Right lobe of liver (tissue), 6 donors: ENCODE data around the gene TULP3. TPM values are rescaled to one million over a fixed set of nuclear protein-coding genes. Genes with fewer than 3 reads are reported as not detected.
"Not testable (repeated sequence)": the region's sequence is repeated elsewhere in the genome, so short reads cannot be mapped to it uniquely, and the experiment has no call there.

Experiments
- ATAC-seq, 4 donors: fragments of 200-7000 bp; cut with Tn5 transposase; one replicate each; pipeline ENCODE4 v1.9.1; 2020; ENCODE audit warnings: mild to moderate bottlenecking in 4 of 4, moderate library complexity in 4 of 4
- DNase-seq, 3 donors: peaks; one replicate each; pipeline ENCODE4 v3.0.0-alpha.2; 2020
- H3K27ac ChIP-seq, 3 donors: fragments of 200-600 bp; one replicate each; pipeline ENCODE4 v1.8.0; 2022
- H3K27me3 ChIP-seq, 2 donors: fragments of 200-600 bp; one replicate each; pipeline ENCODE4 v1.8.0; 2022
- H3K36me3 ChIP-seq, 4 donors: fragments of 200-600 bp; sonication (generic) in 1 of 4; one replicate each; pipeline versions ENCODE4 v1.5.1 to v1.8.0; 2017 to 2022; ENCODE audit warnings: control low read depth in 1 of 4
- H3K4me1 ChIP-seq, 4 donors: fragments of 200-600 bp; sonication (generic) in 1 of 4; one replicate each; pipeline versions ENCODE4 v1.5.1 to v1.8.0; 2017 to 2022; ENCODE audit warnings: control low read depth in 1 of 4
- H3K4me3 ChIP-seq, 3 donors: fragments of 200-600 bp; one replicate each; pipeline ENCODE4 v1.8.0; 2022
- H3K9me3 ChIP-seq, 4 donors: fragments of 200-600 bp; sonication (generic) in 1 of 4; one replicate each; pipeline versions ENCODE4 v1.5.1 to v1.8.0; 2017 to 2022; ENCODE audit warnings: control low read depth in 1 of 4
- POLR2A ChIP-seq: fragments of 450-650 bp; IDR thresholded peaks from one replicate; pipeline ENCODE4 v1.6.1; 2017; ENCODE audit warnings: antibody characterized with exemption, mild to moderate bottlenecking
- WGBS: methylation state at CpG from one replicate; pipeline ENCODE4 v1.1.6; 2018; ENCODE audit warnings: low coverage, low lambda C conversion rate; ENCODE audit not compliant: insufficient coverage; ENCODE audit errors: missing lambda C conversion rate; 5-methylcytosine and 5-hydroxymethylcytosine counted together
- intact Hi-C, 2 donors: fragments of 100-400 bp; cut with DNase I; formaldehyde crosslinking; loops; one replicate each; pipeline versions ENCODE4 v1.11.2 to v1.14.1; 2022
- total RNA-seq, 6 experiments: library from RNA; depleted of rRNA in 2 of 6; stranded (reverse); fragments of >200 nt in 2 of 6; fragmentation: NEBNext Ultra II Directional in 3 of 6; extraction: Animal tissue kit (Norgen Biotek cat#: 25700) in 3 of 6; gene quantifications; one replicate each; pipeline versions ENCODE4 v1.1.0 to v1.2.4, GENCODE V29; 2016 to 2023
- TF ChIP-seq, protein P1 (sequence below), 4 donors: fragments of 200-600 bp in 3 of 4; fragments of 450-650 bp in 1 of 4; IDR thresholded peaks; one replicate each; pipeline versions ENCODE4 v1.5.1 to v1.8.0; 2016 to 2022; ENCODE audit warnings: antibody characterized with exemption in 4 of 4, mild to moderate bottlenecking in 2 of 4
- donor health status: DM: no; HTN: yes; CAD: no.
- donor health status: DM: no; HTN: no; CAD: no.
- donor health status: DM: no; HTN: no; CAD: no.
- donor health status: DM: no; HTN: yes; CAD: no.
- donor health status: DM: no; HTN: yes; CAD: no.

Gene TULP3
- total RNA-seq, 6 experiments from 2014 or later: 2.4 to 12.6 (median 5.4) TPM

DNA sequence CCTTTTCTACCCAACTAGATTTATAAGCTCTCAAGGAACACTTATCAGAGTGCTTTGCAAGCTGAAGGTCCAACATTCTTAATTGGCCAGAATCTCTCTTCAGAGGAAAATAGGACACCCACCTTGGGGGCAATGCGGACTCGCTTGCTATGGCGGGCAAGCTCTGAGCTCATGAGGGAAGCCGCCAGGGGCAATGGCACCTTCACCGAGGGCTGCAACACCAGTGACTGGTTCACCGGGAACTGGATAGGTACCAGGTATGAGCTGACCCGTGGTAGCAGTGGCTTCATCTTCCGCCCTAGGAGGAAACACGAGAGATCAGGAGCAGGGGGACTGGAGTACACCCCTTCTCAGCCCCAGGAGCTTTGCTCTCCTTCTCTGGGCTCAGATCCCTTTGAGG lies 26.5 kb upstream of the TULP3 start:
- Histone ChIP-seq H3K9me3 (no peaks in the 10 kb centered on the region), H3K4me3 (no peak overlapping the region), H3K27ac (no peak overlapping the region), H3K4me1 (no peaks in the 10 kb centered on the region), H3K27me3 (no peaks in the 10 kb centered on the region), H3K36me3 (no peaks in the 10 kb centered on the region)
- DNase-seq (no peak), ATAC-seq (no peak)
- 97% methylated on average over 9 of the region's 9 CpGs for WGBS
- intact Hi-C loops: no loop called here
- TF ChIP-seq, protein P1, sequence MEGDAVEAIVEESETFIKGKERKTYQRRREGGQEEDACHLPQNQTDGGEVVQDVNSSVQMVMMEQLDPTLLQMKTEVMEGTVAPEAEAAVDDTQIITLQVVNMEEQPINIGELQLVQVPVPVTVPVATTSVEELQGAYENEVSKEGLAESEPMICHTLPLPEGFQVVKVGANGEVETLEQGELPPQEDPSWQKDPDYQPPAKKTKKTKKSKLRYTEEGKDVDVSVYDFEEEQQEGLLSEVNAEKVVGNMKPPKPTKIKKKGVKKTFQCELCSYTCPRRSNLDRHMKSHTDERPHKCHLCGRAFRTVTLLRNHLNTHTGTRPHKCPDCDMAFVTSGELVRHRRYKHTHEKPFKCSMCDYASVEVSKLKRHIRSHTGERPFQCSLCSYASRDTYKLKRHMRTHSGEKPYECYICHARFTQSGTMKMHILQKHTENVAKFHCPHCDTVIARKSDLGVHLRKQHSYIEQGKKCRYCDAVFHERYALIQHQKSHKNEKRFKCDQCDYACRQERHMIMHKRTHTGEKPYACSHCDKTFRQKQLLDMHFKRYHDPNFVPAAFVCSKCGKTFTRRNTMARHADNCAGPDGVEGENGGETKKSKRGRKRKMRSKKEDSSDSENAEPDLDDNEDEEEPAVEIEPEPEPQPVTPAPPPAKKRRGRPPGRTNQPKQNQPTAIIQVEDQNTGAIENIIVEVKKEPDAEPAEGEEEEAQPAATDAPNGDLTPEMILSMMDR (IDR thresholded peaks at IDR 0.05): no peak
- no peak for TF ChIP-seq POLR2A

DNA sequence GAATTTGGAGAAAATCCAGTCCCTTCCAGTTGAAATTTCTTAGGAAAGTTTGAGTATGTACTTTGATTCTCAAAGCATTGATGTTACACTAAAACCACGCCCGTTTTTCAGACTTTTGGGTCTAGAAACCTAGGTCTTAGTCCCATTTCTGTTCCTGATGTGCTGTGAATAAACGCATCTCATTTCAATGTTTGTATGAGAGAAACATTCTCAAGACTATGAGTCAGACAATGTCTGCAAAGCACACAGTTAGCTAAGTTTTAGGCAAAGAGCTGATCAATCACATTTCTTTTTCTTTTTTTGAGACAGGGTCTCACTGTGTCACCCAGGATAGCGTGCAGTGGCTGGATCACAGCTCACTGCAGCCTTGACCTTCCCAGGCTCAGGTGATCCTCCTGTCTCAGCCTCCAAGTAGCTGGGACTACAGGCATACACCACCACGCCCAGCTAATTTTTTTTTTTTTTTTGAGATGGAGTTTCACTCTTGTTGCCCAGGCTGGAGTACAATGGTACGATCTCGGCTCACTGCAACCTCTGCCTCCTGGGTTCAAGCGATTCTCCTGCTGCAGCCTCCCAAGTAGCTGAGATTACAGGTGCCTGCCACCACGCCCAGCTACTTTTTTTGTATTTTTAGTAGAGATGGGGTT lies 21.6 kb upstream of the TULP3 start:
- DNase-seq, H3K4me3 ChIP-seq, intact Hi-C loops, H3K9me3 ChIP-seq, H3K27me3 ChIP-seq, H3K4me1 ChIP-seq, H3K36me3 ChIP-seq, ATAC-seq, H3K27ac ChIP-seq: not testable (repeated sequence)
- 87% methylated on average over 9 of the region's 9 CpGs for WGBS

GRCh38 chr12:2876431-2877046 lies 14.2 kb upstream of the TULP3 start:
- TF ChIP-seq, protein P1 (IDR thresholded peaks at IDR 0.05): no peak
- TF ChIP-seq POLR2A: no peak
- no peaks in the 10 kb centered on the region for H3K9me3 ChIP-seq
- H3K27ac ChIP-seq: peak overlapping the region in 1 of 3 donors; percentile 97
- intact Hi-C loops: no loop called here
- peak; percentile 20 to 42 (median 31) for ATAC-seq
- H3K4me1 ChIP-seq: peaks cover 0 to 13% (median 3%) of the 10 kb centered on the region in 4 donors
- H3K36me3 ChIP-seq: no peaks in the 10 kb centered on the region
- no peaks in the 10 kb centered on the region for H3K27me3 ChIP-seq
- peak in 1 of 3 donors; percentile 48 for DNase-seq
- peak overlapping the region; percentile 72 to 98 (median 95) for H3K4me3 ChIP-seq
- WGBS: 21% methylated on average over 7 of the region's 38 CpGs

- peak; percentile 92 to 94 (median 93) for DNase-seq
- TF ChIP-seq, protein P1 (IDR thresholded peaks at IDR 0.05): peak in 2 of 4 donors; percentile 17 to 28
- TF ChIP-seq POLR2A: peak; percentile 40
- intact Hi-C loops: no loop called here
- Histone ChIP-seq H3K9me3 (no peaks in the 10 kb centered on the region), H3K4me3 (peak within 1 kb of the TSS; percentile 72 to 98 (median 95)), H3K4me1 (peaks cover 0 to 13% (median 3%) of the 10 kb centered on the region in 4 donors), H3K27me3 (no peaks in the 10 kb centered on the region), H3K27ac (peak within 1 kb of the TSS; percentile 65 to 97 (median 83)), H3K36me3 (no peaks in the 10 kb centered on the region)
- 3% methylated on average over 23 of the region's 70 CpGs for WGBS
- peak; percentile 88 to 95 (median 92) for ATAC-seq
These were observed 13.4 kb upstream of the TULP3 start, which contains the start of the genes FOXM1 and RHNO1 for GRCh38 chr12:2877047-2877952. Gene FOXM1, minus strand, starts transcription at chr12:2877174. Its CDS starts 2,696 bp downstream, at chr12:2874478. Gene RHNO1, plus strand, starts transcription at chr12:2877223. Its CDS starts 8,144 bp downstream, at chr12:2885367.
